ENCODE measurements around the gene PDXK.

GRCh38 chr21:43752758-43753438, 34.0 kb downstream of the PDXK start:
- TF ChIP-seq CTCF (optimal IDR thresholded peaks at IDR 0.05 in 1 of 3, IDR thresholded peaks at IDR 0.05 in 1 of 3, conservative IDR thresholded peaks at IDR 0.05 in 1 of 3; ENCODE audit: extremely low read depth in 1 of 3, insufficient read depth in 2 of 3, low read length in 3 of 3) (no peak), EZH2 (IDR thresholded peaks at IDR 0.05; ENCODE audit: low read length) (no peak)
